GM23338 (cell line): ENCODE measurements around the gene ARAP1.

Source experiments
- CREB1 ChIP-seq: fragments of 250-450 bp; sonication (Bioruptor Pico); IDR thresholded peaks from 2 replicates; pipeline ENCODE4 v1.5.0; 2020; ENCODE audit warnings: low read depth, mild to moderate bottlenecking, moderate library complexity
- CTCF ChIP-seq, 2 experiments: fragments of 200-600 bp in 1 of 2; sonication (generic) in 1 of 2; conservative IDR thresholded peaks; 2 replicates each; pipeline versions ENCODE4 v1.5.1 to v1.6.1; 2016 to 2017; ENCODE audit warnings: antibody characterized with exemption in 2 of 2, low read depth in 2 of 2, mild to moderate bottlenecking in 2 of 2, moderate library complexity in 1 of 2
- EZH2 ChIP-seq: fragments of 200-600 bp; sonication (generic); IDR thresholded peaks from one replicate; pipeline ENCODE4 v1.8.0; 2017; ENCODE audit warnings: antibody characterized with exemption, mild to moderate bottlenecking, low read depth; ENCODE audit not compliant: unreplicated experiment
- EZH2phosphoT487 ChIP-seq: fragments of 200-600 bp; sonication (generic); IDR thresholded peaks from one replicate; pipeline ENCODE4 v1.8.1; 2018; ENCODE audit warnings: antibody characterized with exemption; ENCODE audit not compliant: unreplicated experiment
- JUNB ChIP-seq: IDR thresholded peaks from one replicate; pipeline ENCODE4 v1.6.1; 2016; ENCODE audit warnings: antibody characterized with exemption; ENCODE audit not compliant: unreplicated experiment
- POLR2AphosphoS5 ChIP-seq: IDR thresholded peaks from 2 replicates; pipeline ENCODE4 v1.6.1; 2016; ENCODE audit warnings: antibody characterized with exemption, low read depth
- STAT1 ChIP-seq: IDR thresholded peaks from one replicate; pipeline ENCODE4 v1.6.1; 2016; ENCODE audit warnings: antibody characterized with exemption; ENCODE audit not compliant: unreplicated experiment
- ZNF331 ChIP-seq: fragments of 250-450 bp; sonication (Bioruptor Pico); IDR thresholded peaks from 2 replicates; pipeline ENCODE4 v1.5.0; 2020; ENCODE audit warnings: low read depth, mild to moderate bottlenecking, moderate library complexity
- TF ChIP-seq, protein P1 (sequence below): IDR thresholded peaks from one replicate; pipeline ENCODE4 v1.6.1; 2018; ENCODE audit warnings: antibody characterized with exemption; ENCODE audit not compliant: unreplicated experiment

DNA sequence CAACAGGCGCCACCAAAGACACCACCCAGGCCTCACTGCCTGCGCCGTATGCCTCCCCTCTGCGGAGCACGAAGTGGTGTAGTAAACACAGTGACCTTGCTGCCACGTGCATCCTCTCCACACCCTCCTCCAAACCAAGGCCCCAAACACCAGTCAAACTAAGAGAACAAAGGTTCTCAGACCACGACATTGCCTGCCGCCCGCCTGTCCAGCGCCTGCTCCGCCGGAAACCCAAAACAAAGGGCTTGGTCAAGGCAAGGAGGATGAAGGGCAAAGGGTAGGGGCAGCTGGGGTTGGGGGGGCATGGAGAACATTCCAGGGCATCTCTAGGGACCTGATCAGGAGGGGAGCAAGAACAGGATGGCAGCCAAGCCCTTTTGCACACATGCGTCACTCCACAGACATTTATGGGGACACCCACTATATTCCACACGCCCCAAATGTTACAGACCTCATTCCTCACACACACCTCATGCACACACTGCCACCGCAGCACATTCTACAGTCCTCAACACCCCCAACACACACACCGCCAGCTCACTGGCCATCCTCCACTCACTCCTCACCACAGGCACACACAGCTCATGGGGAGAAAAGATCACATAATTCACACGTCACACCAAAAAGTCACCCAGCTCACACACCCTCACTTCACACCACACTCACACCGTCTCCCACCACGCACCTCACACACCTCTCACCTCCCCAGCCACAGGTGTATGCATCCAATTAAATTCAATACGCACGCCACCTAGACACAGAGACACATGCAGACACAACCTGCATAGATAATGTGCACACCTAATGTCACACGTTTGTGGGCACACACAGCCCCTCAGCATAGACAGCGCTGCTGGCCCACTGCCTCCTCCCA is 112.5 kb downstream of the ARAP1 start:
- TF ChIP-seq CTCF (conservative IDR thresholded peaks at IDR 0.05; ENCODE audit: low read depth in 2 of 2) (no peak), EZH2 (no peak), POLR2AphosphoS5 (no peak), EZH2phosphoT487 (no peak), JUNB (no peak), ZNF331 (no peak), STAT1 (no peak), CREB1 (CRISPR knock-in tag) (no peak)
- TF ChIP-seq, protein P1, sequence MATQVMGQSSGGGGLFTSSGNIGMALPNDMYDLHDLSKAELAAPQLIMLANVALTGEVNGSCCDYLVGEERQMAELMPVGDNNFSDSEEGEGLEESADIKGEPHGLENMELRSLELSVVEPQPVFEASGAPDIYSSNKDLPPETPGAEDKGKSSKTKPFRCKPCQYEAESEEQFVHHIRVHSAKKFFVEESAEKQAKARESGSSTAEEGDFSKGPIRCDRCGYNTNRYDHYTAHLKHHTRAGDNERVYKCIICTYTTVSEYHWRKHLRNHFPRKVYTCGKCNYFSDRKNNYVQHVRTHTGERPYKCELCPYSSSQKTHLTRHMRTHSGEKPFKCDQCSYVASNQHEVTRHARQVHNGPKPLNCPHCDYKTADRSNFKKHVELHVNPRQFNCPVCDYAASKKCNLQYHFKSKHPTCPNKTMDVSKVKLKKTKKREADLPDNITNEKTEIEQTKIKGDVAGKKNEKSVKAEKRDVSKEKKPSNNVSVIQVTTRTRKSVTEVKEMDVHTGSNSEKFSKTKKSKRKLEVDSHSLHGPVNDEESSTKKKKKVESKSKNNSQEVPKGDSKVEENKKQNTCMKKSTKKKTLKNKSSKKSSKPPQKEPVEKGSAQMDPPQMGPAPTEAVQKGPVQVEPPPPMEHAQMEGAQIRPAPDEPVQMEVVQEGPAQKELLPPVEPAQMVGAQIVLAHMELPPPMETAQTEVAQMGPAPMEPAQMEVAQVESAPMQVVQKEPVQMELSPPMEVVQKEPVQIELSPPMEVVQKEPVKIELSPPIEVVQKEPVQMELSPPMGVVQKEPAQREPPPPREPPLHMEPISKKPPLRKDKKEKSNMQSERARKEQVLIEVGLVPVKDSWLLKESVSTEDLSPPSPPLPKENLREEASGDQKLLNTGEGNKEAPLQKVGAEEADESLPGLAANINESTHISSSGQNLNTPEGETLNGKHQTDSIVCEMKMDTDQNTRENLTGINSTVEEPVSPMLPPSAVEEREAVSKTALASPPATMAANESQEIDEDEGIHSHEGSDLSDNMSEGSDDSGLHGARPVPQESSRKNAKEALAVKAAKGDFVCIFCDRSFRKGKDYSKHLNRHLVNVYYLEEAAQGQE: no peak
